Keratinocyte (primary cell): ENCODE measurements around the gene COX7B2. TPM values are rescaled to one million over a fixed set of nuclear protein-coding genes. Genes with fewer than 3 reads are reported as not detected.

ENCODE experiments used
- DNase-seq: peaks from one replicate; pipeline ENCODE4 v3.0.0-alpha.2; 2011; ENCODE audit warnings: low read depth, missing footprints, low spot score
- FAIRE-seq: peaks from 2 replicates; lab custom pipeline; 2011; peaks lifted over from hg19 to GRCh38; lab: Jason Lieb, UNC
- H2AFZ ChIP-seq: 2 replicates; pipeline ENCODE4 v1.6.0; 2012; ENCODE audit warnings: low read length, control low read depth, inconsistent platforms; ENCODE audit not compliant: control insufficient read depth
- H3K27ac ChIP-seq: 2 replicates; pipeline ENCODE4 v1.5.1; 2011; ENCODE audit warnings: low read length; ENCODE audit not compliant: control insufficient read depth, insufficient read depth
- H3K27me3 ChIP-seq: 3 replicates; pipeline ENCODE4 v1.6.0; 2011; ENCODE audit warnings: low read length; ENCODE audit not compliant: control insufficient read depth, insufficient read depth; ENCODE audit errors: extremely low read depth
- H3K36me3 ChIP-seq, 2 experiments: 2 replicates in 1 of 2; 3 replicates in 1 of 2; pipeline ENCODE4 v1.5.1; 2011; ENCODE audit warnings: low read length in 2 of 2, mild to moderate bottlenecking in 1 of 2; ENCODE audit not compliant: control insufficient read depth in 2 of 2, insufficient read depth in 2 of 2; ENCODE audit errors: extremely low read depth in 1 of 2
- H3K4me1 ChIP-seq: 3 replicates; pipeline ENCODE4 v1.5.1; 2011; ENCODE audit warnings: low read length; ENCODE audit not compliant: control insufficient read depth, insufficient read depth; ENCODE audit errors: extremely low read depth
- H3K4me2 ChIP-seq: 3 replicates; pipeline ENCODE4 v1.6.0; 2011; ENCODE audit warnings: low read depth, low read length; ENCODE audit not compliant: control insufficient read depth, insufficient read depth; ENCODE audit errors: extremely low read depth
- H3K4me3 ChIP-seq, 3 experiments: fragments of 200-600 bp in 1 of 3; sonication (generic) in 1 of 3; 2 replicates in 2 of 3; 3 replicates in 1 of 3; pipeline ENCODE4 v1.5.1; 2011 to 2016; ENCODE audit warnings: low read length in 3 of 3, mild to moderate bottlenecking in 3 of 3, control low read depth in 2 of 3, inconsistent platforms in 1 of 3, low read depth in 1 of 3, mixed read lengths in 1 of 3, mixed run types in 1 of 3, moderate library complexity in 1 of 3; ENCODE audit not compliant: control insufficient read depth in 2 of 3, insufficient read depth in 2 of 3; ENCODE audit errors: extremely low read depth in 1 of 3
- H3K79me2 ChIP-seq: 2 replicates; pipeline ENCODE4 v1.6.0; 2012; ENCODE audit warnings: low read length; ENCODE audit not compliant: control insufficient read depth, insufficient read depth
- H3K9ac ChIP-seq: 3 replicates; pipeline ENCODE4 v1.6.0; 2011; ENCODE audit warnings: low read length; ENCODE audit not compliant: control insufficient read depth, insufficient read depth; ENCODE audit errors: extremely low read depth
- H3K9me1 ChIP-seq: 3 replicates; pipeline ENCODE4 v1.6.0; 2011; ENCODE audit warnings: low read length; ENCODE audit not compliant: control insufficient read depth, insufficient read depth; ENCODE audit errors: extremely low read depth
- H3K9me3 ChIP-seq: 2 replicates; pipeline ENCODE4 v1.5.1; 2012; ENCODE audit warnings: low read depth, low read length; ENCODE audit not compliant: control insufficient read depth
- H4K20me1 ChIP-seq: 3 replicates; pipeline ENCODE4 v1.6.0; 2011; ENCODE audit warnings: low read length; ENCODE audit not compliant: control insufficient read depth, insufficient read depth; ENCODE audit errors: extremely low read depth
- CTCF ChIP-seq, 3 experiments: IDR thresholded peaks in 1 of 3; conservative IDR thresholded peaks in 1 of 3; optimal IDR thresholded peaks in 1 of 3; 2 replicates in 2 of 3; 3 replicates in 1 of 3; pipeline versions ENCODE3 to v1.5.1; 2011; ENCODE audit warnings: low read length in 3 of 3, mild to moderate bottlenecking in 3 of 3, moderate library complexity in 2 of 3, control low read depth in 1 of 3, inconsistent platforms in 1 of 3; ENCODE audit not compliant: insufficient read depth in 2 of 3; ENCODE audit errors: extremely low read depth in 1 of 3
- EZH2 ChIP-seq: IDR thresholded peaks from one replicate; pipeline ENCODE4 v1.6.1; 2012; ENCODE audit warnings: inconsistent platforms, mild to moderate bottlenecking, low read length, moderate library complexity
- dilution Hi-C: fragments of 300-500 bp; cut with MboI; formaldehyde crosslinking; loops from one replicate; pipeline ENCODE4 v1.7.0; 2020; ENCODE audit warnings: low sequenced_read_pairs; ENCODE audit not compliant: extremely low pct_ligation_motif_present
- polyA plus RNA-seq, 5 experiments: library from polyadenylated mRNA; depleted of rRNA in 3 of 5; stranded (reverse) in 3 of 5; stranded (forward) in 1 of 5; unstranded in 1 of 5; fragments of >200 nt; gene quantifications; 1 replicate in 1 of 5; 2 replicates in 3 of 5; 3 replicates in 1 of 5; pipeline versions ENCODE4 v1.2.1 to v1.2.3, GENCODE V29; 2011 to 2012; ENCODE audit warnings: missing spikeins in 2 of 5, low read depth in 1 of 5, low replicate concordance in 1 of 5

COX7B2 gene
- polyA plus RNA-seq, 1 donor (not counting 4 experiments of a cell fraction or from before 2014, with no cell fraction given), result not detected

DNA sequence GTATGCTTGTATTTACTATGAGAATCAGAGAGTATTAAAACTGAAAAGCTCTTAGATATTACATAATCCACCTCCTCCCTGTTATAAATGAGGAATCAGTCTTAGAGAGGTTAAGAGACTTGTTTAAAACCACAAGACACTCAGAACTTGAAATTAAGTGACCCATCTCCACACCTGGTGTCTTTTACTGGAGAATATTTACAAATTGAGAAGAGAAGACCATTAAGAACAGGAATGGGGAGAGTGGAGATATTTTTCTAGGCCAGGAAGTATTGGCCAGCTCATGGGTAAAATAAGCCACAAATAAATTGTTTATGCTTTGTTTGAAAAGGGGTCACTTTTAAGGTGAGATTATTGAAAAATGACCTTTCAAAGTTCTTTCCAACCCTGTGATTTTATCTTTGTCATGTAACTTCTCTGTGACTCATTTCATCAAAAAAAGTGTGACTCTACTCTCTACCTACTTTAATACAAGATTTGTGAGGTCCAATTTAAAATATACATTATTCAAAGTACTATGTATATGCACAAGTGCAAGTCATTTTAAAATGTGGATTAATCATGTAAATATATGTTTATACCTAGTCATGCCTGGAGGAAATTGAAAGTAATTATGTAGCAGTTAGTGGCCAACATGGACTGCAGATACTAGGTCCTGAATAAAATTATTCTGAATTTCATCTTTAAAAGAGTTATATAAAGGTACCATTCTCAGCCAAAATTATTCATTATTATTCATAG, 15.9 kb upstream of the COX7B2 start:
- no peaks in the 10 kb centered on the region for H3K79me2 ChIP-seq
- H3K9ac ChIP-seq, result no peak overlapping the region
- H3K27ac ChIP-seq, result no peak overlapping the region
- no peak overlapping the region for H3K4me3 ChIP-seq
- H3K4me1 ChIP-seq, result no peaks in the 10 kb centered on the region
- no peak for TF ChIP-seq CTCF (optimal IDR thresholded peaks at IDR 0.05 in 1 of 3, IDR thresholded peaks at IDR 0.05 in 1 of 3, conservative IDR thresholded peaks at IDR 0.05 in 1 of 3; ENCODE audit: extremely low read depth in 1 of 3, insufficient read depth in 2 of 3, low read length in 3 of 3)
- no peak for TF ChIP-seq EZH2
- H3K9me3 ChIP-seq, result no peaks in the 10 kb centered on the region
- no peak overlapping the region for H3K4me2 ChIP-seq
- dilution Hi-C loops, result no loop called here
- no peaks in the 10 kb centered on the region for H3K9me1 ChIP-seq
- peaks cover 3% of the 10 kb centered on the region for H3K27me3 ChIP-seq
- H3K36me3 ChIP-seq, result no peaks in the 10 kb centered on the region
- no peaks in the 10 kb centered on the region for H4K20me1 ChIP-seq
- H2AFZ ChIP-seq, result no peak overlapping the region
- FAIRE-seq (no peak), DNase-seq (no peak)

- Histone ChIP-seq H3K9ac (no peak overlapping the region), H2AFZ (no peak overlapping the region), H3K27ac (no peak overlapping the region), H3K4me3 (no peak overlapping the region), H3K79me2 (no peaks in the 10 kb centered on the region), H3K9me1 (no peaks in the 10 kb centered on the region), H3K4me1 (no peaks in the 10 kb centered on the region), H3K36me3 (no peaks in the 10 kb centered on the region), H4K20me1 (no peaks in the 10 kb centered on the region), H3K9me3 (no peaks in the 10 kb centered on the region), H3K4me2 (no peak overlapping the region), H3K27me3 (peaks cover 3% of the 10 kb centered on the region)
- TF ChIP-seq CTCF (optimal IDR thresholded peaks at IDR 0.05 in 1 of 3, IDR thresholded peaks at IDR 0.05 in 1 of 3, conservative IDR thresholded peaks at IDR 0.05 in 1 of 3; ENCODE audit: extremely low read depth in 1 of 3, insufficient read depth in 2 of 3, low read length in 3 of 3) (no peak), EZH2 (no peak)
- no peak for FAIRE-seq
- dilution Hi-C loops, result no loop called here
- DNase-seq, result no peak
Observed at GRCh38 chr4:46922205-46922604, 13.2 kb upstream of the COX7B2 start.
